K562 (cell line): ENCODE results near the gene RNF40. TPM values are rescaled to one million over a fixed set of nuclear protein-coding genes. Genes with fewer than 3 reads are reported as not detected.

Experiments used
- ATF4 ChIP-seq: fragments of 450-650 bp; formaldehyde crosslinking; IDR thresholded peaks from 2 replicates; pipeline ENCODE4 v1.4.0; 2022; ENCODE audit warnings: mild to moderate bottlenecking, moderate library complexity
- CAMTA2 ChIP-seq: fragments of 250-450 bp; sonication (Bioruptor Pico); conservative IDR thresholded peaks from 2 replicates; pipeline ENCODE4 v1.5.1; 2022
- COPS2 ChIP-seq: fragments of 450-650 bp; conservative IDR thresholded peaks from 2 replicates; pipeline ENCODE4 v1.6.1; 2016; ENCODE audit warnings: mild to moderate bottlenecking, moderate library complexity
- KAT8 ChIP-seq: fragments of 450-650 bp; IDR thresholded peaks from 2 replicates; pipeline ENCODE4 v1.6.1; 2016; ENCODE audit warnings: low read depth, mild to moderate bottlenecking
- KLF1 ChIP-seq: fragments of 450-650 bp; IDR thresholded peaks from 2 replicates; pipeline ENCODE4 v1.6.1; 2016; ENCODE audit warnings: missing genetic modification characterization, missing compliant biosample characterization
- LEF1 ChIP-seq: fragments of 450-650 bp; IDR thresholded peaks from 2 replicates; pipeline ENCODE4 v1.6.1; 2016; ENCODE audit warnings: mild to moderate bottlenecking
- MAFK ChIP-seq: IDR thresholded peaks from 2 replicates; pipeline ENCODE4 v1.6.1; 2011; ENCODE audit warnings: low read length, improper control_type of control experiment
- POU5F1 ChIP-seq: fragments of 150-350 bp; IDR thresholded peaks from 2 replicates; pipeline ENCODE4 v1.6.1; 2014; ENCODE audit warnings: borderline replicate concordance, low read length, low read depth, mild to moderate bottlenecking; ENCODE audit not compliant: partially characterized antibody
- RBBP5 ChIP-seq: fragments of 200-600 bp; sonication (generic); IDR thresholded peaks from 2 replicates; pipeline ENCODE4 v1.6.1; 2012; ENCODE audit warnings: borderline replicate concordance, mild to moderate bottlenecking, low read length, control low read depth, inconsistent platforms; ENCODE audit not compliant: insufficient read depth, poor library complexity, severe bottlenecking
- SAFB ChIP-seq: fragments of 200-400 bp; formaldehyde crosslinking; IDR thresholded peaks from 2 replicates; pipeline ENCODE4 v1.6.1; 2017; ENCODE audit warnings: low read depth, low read length, borderline replicate concordance
- SIN3B ChIP-seq: fragments of 450-650 bp; IDR thresholded peaks from 2 replicates; pipeline ENCODE4 v1.6.1; 2017; ENCODE audit warnings: low read depth, mild to moderate bottlenecking, moderate library complexity
- TEAD1 ChIP-seq, 2 experiments: fragments of 450-650 bp in 1 of 2; sonication (generic) in 1 of 2; formaldehyde crosslinking; IDR thresholded peaks; 2 replicates each; pipeline versions ENCODE4 v1.4.0 to v1.8.0; 2020 to 2022; ENCODE audit warnings: mild to moderate bottlenecking in 2 of 2, missing genetic modification reagents in 1 of 2
- TSHZ1 ChIP-seq: fragments of 250-450 bp; sonication (Bioruptor Pico); IDR thresholded peaks from 2 replicates; pipeline ENCODE4 v1.4.0; 2020; ENCODE audit warnings: mild to moderate bottlenecking, moderate library complexity
- ZNF133 ChIP-seq: fragments of 250-450 bp; sonication (Bioruptor Pico); IDR thresholded peaks from 2 replicates; pipeline ENCODE4 v1.4.0; 2020; ENCODE audit warnings: mild to moderate bottlenecking
- ZNF197 ChIP-seq: fragments of 200-800 bp; sonication (Bioruptor generic); IDR thresholded peaks from 2 replicates; pipeline ENCODE4 v1.6.1; 2016; ENCODE audit warnings: low read depth, missing genetic modification characterization, missing compliant biosample characterization
- ZNF239 ChIP-seq: fragments of 250-450 bp; sonication (Bioruptor Pico); IDR thresholded peaks from 2 replicates; pipeline ENCODE4 v1.4.0; 2020; ENCODE audit warnings: mild to moderate bottlenecking
- ZNF696 ChIP-seq: fragments of 250-450 bp; sonication (Bioruptor Pico); conservative IDR thresholded peaks from 2 replicates; pipeline ENCODE4 v1.4.0; 2020; ENCODE audit warnings: mild to moderate bottlenecking, moderate library complexity
- ZZZ3 ChIP-seq: fragments of 450-650 bp; IDR thresholded peaks from 2 replicates; pipeline ENCODE4 v1.6.1; 2016; ENCODE audit warnings: antibody characterized with exemption, mild to moderate bottlenecking, moderate library complexity
- polyA plus RNA-seq, 8 experiments: library from polyadenylated mRNA; depleted of rRNA in 4 of 8; stranded (reverse) in 5 of 8; unstranded in 3 of 8; fragments of >200 nt; fragmentation: Nextera tagmentation in 2 of 8; fragmentation: Illumina TruSeq in 1 of 8; extraction: Ambion mirVana in 2 of 8; extraction: Trizol in 1 of 8; gene quantifications; 2 replicates each; pipeline versions ENCODE4 v1.2.1 to v1.2.3, GENCODE V29; 2011 to 2014; ENCODE audit warnings: inconsistent platforms in 1 of 8, missing spikeins in 1 of 8
- total RNA-seq, 7 experiments: library from RNA; depleted of rRNA in 6 of 7; stranded (reverse); fragments of >200 nt in 6 of 7; fragmentation: Illumina TruSeq in 2 of 7; extraction: Trizol in 2 of 7; gene quantifications; 2 replicates each; pipeline versions ENCODE4 v1.2.1 to v1.2.3, GENCODE V29; 2011 to 2021; ENCODE audit warnings: low replicate concordance in 1 of 7
- TF ChIP-seq, protein P1 (sequence below): fragments of 250-450 bp; sonication (Bioruptor Pico); IDR thresholded peaks from 2 replicates; pipeline ENCODE4 v1.8.0; 2022; ENCODE audit warnings: inconsistent platforms
- TF ChIP-seq, protein P2 (sequence below): fragments of 250-450 bp; sonication (Bioruptor Pico); IDR thresholded peaks from 2 replicates; pipeline ENCODE4 v1.4.0; 2020; ENCODE audit warnings: mild to moderate bottlenecking

Gene RNF40
- total and polyA plus RNA-seq, 9 of the 15 experiments (the other 6 are each of a cell fraction or from before 2014, with no cell fraction given): 6.2 to 129 (median 81.5) TPM

GRCh38 chr16:30775392-30776188 is 13.5 kb downstream of the RNF40 start (continued):
- TF ChIP-seq, protein P1, sequence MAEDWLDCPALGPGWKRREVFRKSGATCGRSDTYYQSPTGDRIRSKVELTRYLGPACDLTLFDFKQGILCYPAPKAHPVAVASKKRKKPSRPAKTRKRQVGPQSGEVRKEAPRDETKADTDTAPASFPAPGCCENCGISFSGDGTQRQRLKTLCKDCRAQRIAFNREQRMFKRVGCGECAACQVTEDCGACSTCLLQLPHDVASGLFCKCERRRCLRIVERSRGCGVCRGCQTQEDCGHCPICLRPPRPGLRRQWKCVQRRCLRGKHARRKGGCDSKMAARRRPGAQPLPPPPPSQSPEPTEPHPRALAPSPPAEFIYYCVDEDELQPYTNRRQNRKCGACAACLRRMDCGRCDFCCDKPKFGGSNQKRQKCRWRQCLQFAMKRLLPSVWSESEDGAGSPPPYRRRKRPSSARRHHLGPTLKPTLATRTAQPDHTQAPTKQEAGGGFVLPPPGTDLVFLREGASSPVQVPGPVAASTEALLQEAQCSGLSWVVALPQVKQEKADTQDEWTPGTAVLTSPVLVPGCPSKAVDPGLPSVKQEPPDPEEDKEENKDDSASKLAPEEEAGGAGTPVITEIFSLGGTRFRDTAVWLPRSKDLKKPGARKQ (CRISPR knock-in tag): no peak
- TF ChIP-seq, protein P2, sequence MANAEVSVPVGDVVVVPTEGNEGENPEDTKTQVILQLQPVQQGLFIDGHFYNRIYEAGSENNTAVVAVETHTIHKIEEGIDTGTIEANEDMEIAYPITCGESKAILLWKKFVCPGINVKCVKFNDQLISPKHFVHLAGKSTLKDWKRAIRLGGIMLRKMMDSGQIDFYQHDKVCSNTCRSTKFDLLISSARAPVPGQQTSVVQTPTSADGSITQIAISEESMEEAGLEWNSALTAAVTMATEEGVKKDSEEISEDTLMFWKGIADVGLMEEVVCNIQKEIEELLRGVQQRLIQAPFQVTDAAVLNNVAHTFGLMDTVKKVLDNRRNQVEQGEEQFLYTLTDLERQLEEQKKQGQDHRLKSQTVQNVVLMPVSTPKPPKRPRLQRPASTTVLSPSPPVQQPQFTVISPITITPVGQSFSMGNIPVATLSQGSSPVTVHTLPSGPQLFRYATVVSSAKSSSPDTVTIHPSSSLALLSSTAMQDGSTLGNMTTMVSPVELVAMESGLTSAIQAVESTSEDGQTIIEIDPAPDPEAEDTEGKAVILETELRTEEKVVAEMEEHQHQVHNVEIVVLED (CRISPR knock-in tag): no peak; the same call in 1 of the 2 replicates
- TF ChIP-seq ZNF239 (no peak), ATF4 (CRISPR knock-in tag) (peak; percentile 92), KAT8 (no peak), SAFB (no peak), COPS2 (no peak), TSHZ1 (CRISPR knock-in tag) (0 out of 2 replicates have a peak, but pooled peaks have one; percentile 43), ZNF133 (CRISPR knock-in tag) (no peak), ZNF197 (CRISPR knock-in tag) (peak; percentile 80; the same call in 1 of the 2 replicates), POU5F1 (no peak), SIN3B (no peak; the same call in 1 of the 2 replicates), RBBP5 (peak; percentile 68), LEF1 (peak; percentile 68), ZNF696 (no peak; the same call in 1 of the 2 replicates), TEAD1 (CRISPR knock-in tag; IDR thresholded peaks at IDR 0.05) (0 out of 4 replicates have a peak, but pooled peaks of 1 of the 2 experiments have one; percentile 9), KLF1 (no peak; the same call in 1 of the 2 replicates), MAFK (no peak), CAMTA2 (no peak), ZZZ3 (no peak)
